ENCODE results near the gene CARD11. TPM values are rescaled to one million over a fixed set of nuclear protein-coding genes. Genes with fewer than 3 reads are reported as not detected.

Gene CARD11
- total and polyA plus RNA-seq, 2 donors (not counting 1 experiment from before 2014, with no cell fraction given), result 129 to 135 TPM

- DNase-seq, result peak; percentile 45
- intact Hi-C loops (cut with micrococcal nuclease), result loop anchor here (10.0 kb wide), 1 partner anchor 201 kb away; no protein-coding TSS in a partner anchor
- peak overlapping the region; percentile 73 for H3K4me3 Mint-ChIP-seq
- H3K27ac ChIP-seq (ENCODE audit: low read length in 2 of 2), result peak overlapping the region; percentile 24 to 37
- H4K20me1 ChIP-seq (ENCODE audit: control insufficient read depth, insufficient read depth, low read length, poor library complexity, severe bottlenecking), result no peaks in the 10 kb centered on the region
- TF ChIP-seq, protein P1, sequence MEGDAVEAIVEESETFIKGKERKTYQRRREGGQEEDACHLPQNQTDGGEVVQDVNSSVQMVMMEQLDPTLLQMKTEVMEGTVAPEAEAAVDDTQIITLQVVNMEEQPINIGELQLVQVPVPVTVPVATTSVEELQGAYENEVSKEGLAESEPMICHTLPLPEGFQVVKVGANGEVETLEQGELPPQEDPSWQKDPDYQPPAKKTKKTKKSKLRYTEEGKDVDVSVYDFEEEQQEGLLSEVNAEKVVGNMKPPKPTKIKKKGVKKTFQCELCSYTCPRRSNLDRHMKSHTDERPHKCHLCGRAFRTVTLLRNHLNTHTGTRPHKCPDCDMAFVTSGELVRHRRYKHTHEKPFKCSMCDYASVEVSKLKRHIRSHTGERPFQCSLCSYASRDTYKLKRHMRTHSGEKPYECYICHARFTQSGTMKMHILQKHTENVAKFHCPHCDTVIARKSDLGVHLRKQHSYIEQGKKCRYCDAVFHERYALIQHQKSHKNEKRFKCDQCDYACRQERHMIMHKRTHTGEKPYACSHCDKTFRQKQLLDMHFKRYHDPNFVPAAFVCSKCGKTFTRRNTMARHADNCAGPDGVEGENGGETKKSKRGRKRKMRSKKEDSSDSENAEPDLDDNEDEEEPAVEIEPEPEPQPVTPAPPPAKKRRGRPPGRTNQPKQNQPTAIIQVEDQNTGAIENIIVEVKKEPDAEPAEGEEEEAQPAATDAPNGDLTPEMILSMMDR (IDR thresholded peaks at IDR 0.05), result no peak
- no peak for TF ChIP-seq EZH2 (IDR thresholded peaks at IDR 0.05; ENCODE audit: borderline replicate concordance, insufficient read depth, low read depth, low read length, poor library complexity, severe bottlenecking)
- H3K27me3 Mint-ChIP-seq, result no peaks in the 10 kb centered on the region
- no peaks in the 10 kb centered on the region for H3K79me2 ChIP-seq (ENCODE audit: control insufficient read depth, insufficient read depth, low read length)
- H3K9me3 ChIP-seq (ENCODE audit: control extremely low read depth in 1 of 3, control insufficient read depth in 2 of 3, insufficient read depth in 1 of 3, low read length in 2 of 3), result no peaks in the 10 kb centered on the region
- ChIA-PET CTCF (interaction anchor here (1.0 to 5.3 kb wide), 11 partner anchors 9 to 292 kb away, joined by 3 to 57 read pairs (median 5); no protein-coding TSS in a partner anchor), POLR2A (no interaction called here)
- H3K4me3 ChIP-seq (ENCODE audit: control extremely low read depth in 1 of 5, extremely low read depth in 1 of 5, insufficient read depth in 1 of 5, low read depth in 2 of 5, low read length in 4 of 5), result peak overlapping the region in 1 of 5 experiments; percentile 13
- peak; percentile 83 for ATAC-seq (ENCODE audit: low read depth)
- H3K4me1 Mint-ChIP-seq, result peaks cover 24% of the 10 kb centered on the region
- WGBS (ENCODE audit: insufficient coverage), result 11% methylated on average over 17 of the region's 18 CpGs
- H3K9me3 Mint-ChIP-seq (ENCODE audit: insufficient read depth), result no peaks in the 10 kb centered on the region
- H3K4me1 ChIP-seq (ENCODE audit: control insufficient read depth in 2 of 2, insufficient read depth in 2 of 2, low read length in 2 of 2), result peaks cover 13 to 28% of the 10 kb centered on the region in 2 donors
- H3K27ac Mint-ChIP-seq, result peak overlapping the region; percentile 84
- H2AFZ ChIP-seq (ENCODE audit: insufficient read depth, low read depth, low read length, poor library complexity, severe bottlenecking), result peak overlapping the region; percentile 85
- H3K27me3 ChIP-seq (replicated peaks in 1 of 4; ENCODE audit: control extremely low read depth in 1 of 4, control insufficient read depth in 3 of 4, insufficient read depth in 4 of 4, low read length in 3 of 4), result no peaks in the 10 kb centered on the region
- no peaks in the 10 kb centered on the region for H3K36me3 ChIP-seq (replicated peaks in 1 of 2; ENCODE audit: control extremely low read depth in 1 of 2, control insufficient read depth in 1 of 2, extremely low read depth in 1 of 2, insufficient read depth in 2 of 2, low read length in 1 of 2)
- peak overlapping the region; percentile 55 for H3K4me2 ChIP-seq (replicated peaks; ENCODE audit: low read depth, low read length, poor library complexity, severe bottlenecking)
- peak overlapping the region; percentile 25 for H3K9ac ChIP-seq (ENCODE audit: low read length)
These were observed 180.1 kb downstream of the CARD11 start for GRCh38 chr7:2863461-2864066.

- Histone ChIP-seq H3K4me1 (ENCODE audit: control insufficient read depth in 2 of 2, insufficient read depth in 2 of 2, low read length in 2 of 2) (peaks cover 13 to 28% of the 10 kb centered on the region in 2 donors), H3K79me2 (ENCODE audit: control insufficient read depth, insufficient read depth, low read length) (no peaks in the 10 kb centered on the region), H2AFZ (ENCODE audit: insufficient read depth, low read depth, low read length, poor library complexity, severe bottlenecking) (peak overlapping the region; percentile 85), H3K27ac (ENCODE audit: low read length in 2 of 2) (peak overlapping the region; percentile 24 to 37), H3K27me3 (replicated peaks in 1 of 4; ENCODE audit: control extremely low read depth in 1 of 4, control insufficient read depth in 3 of 4, insufficient read depth in 4 of 4, low read length in 3 of 4) (no peaks in the 10 kb centered on the region), H3K36me3 (replicated peaks in 1 of 2; ENCODE audit: control extremely low read depth in 1 of 2, control insufficient read depth in 1 of 2, extremely low read depth in 1 of 2, insufficient read depth in 2 of 2, low read length in 1 of 2) (no peaks in the 10 kb centered on the region), H3K9ac (ENCODE audit: low read length) (no peak overlapping the region), H3K4me2 (replicated peaks; ENCODE audit: low read depth, low read length, poor library complexity, severe bottlenecking) (peak overlapping the region; percentile 55), H4K20me1 (ENCODE audit: control insufficient read depth, insufficient read depth, low read length, poor library complexity, severe bottlenecking) (no peaks in the 10 kb centered on the region), H3K4me3 (ENCODE audit: control extremely low read depth in 1 of 5, extremely low read depth in 1 of 5, insufficient read depth in 1 of 5, low read depth in 2 of 5, low read length in 4 of 5) (no peak overlapping the region), H3K9me3 (ENCODE audit: control extremely low read depth in 1 of 3, control insufficient read depth in 2 of 3, insufficient read depth in 1 of 3, low read length in 2 of 3) (no peaks in the 10 kb centered on the region)
- Mint-ChIP-seq H3K4me3 (no peak overlapping the region), H3K4me1 (peaks cover 26% of the 10 kb centered on the region), H3K27ac (peak overlapping the region; percentile 26), H3K9me3 (ENCODE audit: insufficient read depth) (no peaks in the 10 kb centered on the region), H3K27me3 (no peaks in the 10 kb centered on the region)
- no peak for DNase-seq
- CTCF ChIA-PET, result interaction anchor here (0.8 to 1.1 kb wide), 2 partner anchors 10 to 292 kb away, joined by 3 to 6 read pairs; no protein-coding TSS in a partner anchor
- intact Hi-C loops (cut with micrococcal nuclease), result loop anchor here (10.0 kb wide), 1 partner anchor 202 kb away; no protein-coding TSS in a partner anchor
- TF ChIP-seq, protein P1 (IDR thresholded peaks at IDR 0.05), result no peak
- 78% methylated on average over 17 of the region's 22 CpGs for WGBS (ENCODE audit: insufficient coverage)
- POLR2A ChIA-PET, result no interaction called here
- ATAC-seq (ENCODE audit: low read depth), result no peak
These were observed 180.8 kb downstream of the CARD11 start for GRCh38 chr7:2862831-2863361.
